K562 (cell line): ENCODE measurements around the gene DDR1. TPM values are rescaled to one million over a fixed set of nuclear protein-coding genes. Genes with fewer than 3 reads are reported as not detected.

ENCODE experiments used
- BRF1 ChIP-seq: IDR thresholded peaks from 3 replicates; pipeline ENCODE4 v1.6.1; 2011; ENCODE audit warnings: borderline replicate concordance, mild to moderate bottlenecking; ENCODE audit not compliant: insufficient read length; ENCODE audit errors: extremely low read depth
- ZBTB7A ChIP-seq: IDR thresholded peaks from 2 replicates; pipeline ENCODE4 v1.6.1; 2011; ENCODE audit warnings: low read depth, mild to moderate bottlenecking, low read length, moderate library complexity, borderline replicate concordance; ENCODE audit not compliant: control insufficient read depth
- ZNF79 ChIP-seq: fragments of 250-450 bp; sonication (Bioruptor Pico); IDR thresholded peaks from 2 replicates; pipeline ENCODE4 v1.4.0; 2020; ENCODE audit warnings: low read depth, mild to moderate bottlenecking, moderate library complexity
- polyA plus RNA-seq, 8 experiments: library from polyadenylated mRNA; depleted of rRNA in 4 of 8; stranded (reverse) in 5 of 8; unstranded in 3 of 8; fragments of >200 nt; fragmentation: Nextera tagmentation in 2 of 8; fragmentation: Illumina TruSeq in 1 of 8; extraction: Ambion mirVana in 2 of 8; extraction: Trizol in 1 of 8; gene quantifications; 2 replicates each; pipeline versions ENCODE4 v1.2.1 to v1.2.3, GENCODE V29; 2011 to 2014; ENCODE audit warnings: inconsistent platforms in 1 of 8, missing spikeins in 1 of 8
- total RNA-seq, 7 experiments: library from RNA; depleted of rRNA in 6 of 7; stranded (reverse); fragments of >200 nt in 6 of 7; fragmentation: Illumina TruSeq in 2 of 7; extraction: Trizol in 2 of 7; gene quantifications; 2 replicates each; pipeline versions ENCODE4 v1.2.1 to v1.2.3, GENCODE V29; 2011 to 2021; ENCODE audit warnings: low replicate concordance in 1 of 7
- TF ChIP-seq, protein P1 (sequence below): sonication (generic); formaldehyde crosslinking; IDR thresholded peaks from 2 replicates; pipeline ENCODE4 v1.8.1; 2023; ENCODE audit warnings: mild to moderate bottlenecking, missing genetic modification reagents
- TF ChIP-seq, protein P2 (sequence below): fragments of 250-450 bp; sonication (Bioruptor Pico); IDR thresholded peaks from 2 replicates; pipeline ENCODE4 v1.5.1; 2021; ENCODE audit warnings: mild to moderate bottlenecking
- TF ChIP-seq, protein P3 (sequence below): fragments of 450-650 bp; IDR thresholded peaks from 2 replicates; pipeline ENCODE4 v1.6.1; 2016; ENCODE audit warnings: missing biosample characterization, missing genetic modification characterization

Gene DDR1
- total and polyA plus RNA-seq, 9 of the 15 experiments (the other 6 are each of a cell fraction or from before 2014, with no cell fraction given): 1.4 to 44.6 (median 12.2) TPM

DNA sequence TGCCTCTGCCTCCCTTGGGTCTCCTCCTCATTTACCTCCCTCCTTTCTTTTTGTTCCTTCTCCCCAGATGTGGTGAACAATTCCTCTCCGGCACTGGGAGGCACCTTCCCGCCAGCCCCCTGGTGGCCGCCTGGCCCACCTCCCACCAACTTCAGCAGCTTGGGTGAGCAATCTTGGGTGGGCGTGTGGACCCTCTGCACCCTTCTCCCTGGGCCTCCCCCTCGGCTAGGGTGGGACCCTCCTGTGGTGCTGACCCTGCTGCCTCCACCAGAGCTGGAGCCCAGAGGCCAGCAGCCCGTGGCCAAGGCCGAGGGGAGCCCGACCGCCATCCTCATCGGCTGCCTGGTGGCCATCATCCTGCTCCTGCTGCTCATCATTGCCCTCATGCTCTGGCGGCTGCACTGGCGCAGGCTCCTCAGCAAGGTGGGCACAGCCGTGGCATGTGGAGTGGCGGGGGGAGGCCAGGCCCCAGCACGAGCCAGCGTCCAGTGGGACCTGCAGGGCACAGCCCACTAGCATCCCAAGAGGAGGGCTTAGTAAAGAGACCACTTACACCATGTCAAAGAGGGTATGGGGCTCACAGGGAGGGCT is 8.8 kb downstream of the DDR1 start (continued):
- TF ChIP-seq, protein P1, sequence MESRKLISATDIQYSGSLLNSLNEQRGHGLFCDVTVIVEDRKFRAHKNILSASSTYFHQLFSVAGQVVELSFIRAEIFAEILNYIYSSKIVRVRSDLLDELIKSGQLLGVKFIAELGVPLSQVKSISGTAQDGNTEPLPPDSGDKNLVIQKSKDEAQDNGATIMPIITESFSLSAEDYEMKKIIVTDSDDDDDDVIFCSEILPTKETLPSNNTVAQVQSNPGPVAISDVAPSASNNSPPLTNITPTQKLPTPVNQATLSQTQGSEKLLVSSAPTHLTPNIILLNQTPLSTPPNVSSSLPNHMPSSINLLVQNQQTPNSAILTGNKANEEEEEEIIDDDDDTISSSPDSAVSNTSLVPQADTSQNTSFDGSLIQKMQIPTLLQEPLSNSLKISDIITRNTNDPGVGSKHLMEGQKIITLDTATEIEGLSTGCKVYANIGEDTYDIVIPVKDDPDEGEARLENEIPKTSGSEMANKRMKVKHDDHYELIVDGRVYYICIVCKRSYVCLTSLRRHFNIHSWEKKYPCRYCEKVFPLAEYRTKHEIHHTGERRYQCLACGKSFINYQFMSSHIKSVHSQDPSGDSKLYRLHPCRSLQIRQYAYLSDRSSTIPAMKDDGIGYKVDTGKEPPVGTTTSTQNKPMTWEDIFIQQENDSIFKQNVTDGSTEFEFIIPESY (CRISPR knock-in tag): peak; percentile 92
- TF ChIP-seq ZNF79 (CRISPR knock-in tag): no peak
- TF ChIP-seq, protein P2, sequence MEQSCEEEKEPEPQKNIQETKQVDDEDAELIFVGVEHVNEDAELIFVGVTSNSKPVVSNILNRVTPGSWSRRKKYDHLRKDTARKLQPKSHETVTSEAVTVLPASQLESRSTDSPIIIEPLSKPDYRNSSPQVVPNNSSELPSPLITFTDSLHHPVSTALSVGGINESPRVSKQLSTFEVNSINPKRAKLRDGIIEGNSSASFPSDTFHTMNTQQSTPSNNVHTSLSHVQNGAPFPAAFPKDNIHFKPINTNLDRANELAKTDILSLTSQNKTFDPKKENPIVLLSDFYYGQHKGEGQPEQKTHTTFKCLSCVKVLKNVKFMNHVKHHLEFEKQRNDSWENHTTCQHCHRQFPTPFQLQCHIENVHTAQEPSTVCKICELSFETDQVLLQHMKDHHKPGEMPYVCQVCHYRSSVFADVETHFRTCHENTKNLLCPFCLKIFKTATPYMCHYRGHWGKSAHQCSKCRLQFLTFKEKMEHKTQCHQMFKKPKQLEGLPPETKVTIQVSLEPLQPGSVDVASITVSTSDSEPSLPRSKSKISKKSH (CRISPR knock-in tag): no peak
- TF ChIP-seq, protein P3, sequence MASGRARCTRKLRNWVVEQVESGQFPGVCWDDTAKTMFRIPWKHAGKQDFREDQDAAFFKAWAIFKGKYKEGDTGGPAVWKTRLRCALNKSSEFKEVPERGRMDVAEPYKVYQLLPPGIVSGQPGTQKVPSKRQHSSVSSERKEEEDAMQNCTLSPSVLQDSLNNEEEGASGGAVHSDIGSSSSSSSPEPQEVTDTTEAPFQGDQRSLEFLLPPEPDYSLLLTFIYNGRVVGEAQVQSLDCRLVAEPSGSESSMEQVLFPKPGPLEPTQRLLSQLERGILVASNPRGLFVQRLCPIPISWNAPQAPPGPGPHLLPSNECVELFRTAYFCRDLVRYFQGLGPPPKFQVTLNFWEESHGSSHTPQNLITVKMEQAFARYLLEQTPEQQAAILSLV (tag): no peak
- no peak for TF ChIP-seq BRF1
- peak; percentile 42; the same call in 1 of the 2 replicates for TF ChIP-seq ZBTB7A
- TF ChIP-seq, all 486 proteins: peak for 7
